NB4 (cell line): ENCODE data around the gene AGBL1.

Experiments used
- MYC ChIP-seq: IDR thresholded peaks from 2 replicates; pipeline ENCODE4 v1.6.1; 2011; ENCODE audit warnings: low read depth, low read length
- POLR2A ChIP-seq: IDR thresholded peaks from 2 replicates; pipeline ENCODE4 v1.6.1; 2011; ENCODE audit warnings: mild to moderate bottlenecking; ENCODE audit not compliant: insufficient read length; ENCODE audit errors: extremely low read depth
- TF ChIP-seq, protein P1 (sequence below): IDR thresholded peaks from 2 replicates; pipeline ENCODE4 v1.6.1; 2011; ENCODE audit warnings: low read depth, low read length
- TF ChIP-seq, protein P2 (sequence below): IDR thresholded peaks from one replicate; pipeline ENCODE4 v1.5.1; 2012; ENCODE audit warnings: low read depth, low read length

DNA sequence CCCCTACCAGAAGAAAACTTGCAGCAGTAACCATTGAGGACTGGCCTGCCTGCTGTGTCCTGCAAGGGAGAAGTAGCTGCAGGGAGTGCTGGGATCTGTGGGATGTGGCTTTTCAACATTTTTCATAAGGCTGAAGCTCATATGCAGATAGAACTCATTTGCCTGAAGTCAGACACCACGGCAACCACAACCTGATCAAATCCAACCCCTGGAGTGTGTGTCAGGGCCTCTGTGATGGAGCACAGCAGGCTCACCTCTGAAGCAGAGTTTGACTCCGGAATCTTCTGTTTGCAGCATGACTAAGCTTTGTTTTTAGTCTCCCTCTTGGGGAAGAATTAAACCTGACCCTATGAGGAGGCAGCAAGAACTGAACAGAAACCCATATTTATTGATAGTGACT is 508.7 kb downstream of the AGBL1 start:
- TF ChIP-seq, protein P1, sequence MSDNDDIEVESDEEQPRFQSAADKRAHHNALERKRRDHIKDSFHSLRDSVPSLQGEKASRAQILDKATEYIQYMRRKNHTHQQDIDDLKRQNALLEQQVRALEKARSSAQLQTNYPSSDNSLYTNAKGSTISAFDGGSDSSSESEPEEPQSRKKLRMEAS = no peak
- TF ChIP-seq, protein P2, sequence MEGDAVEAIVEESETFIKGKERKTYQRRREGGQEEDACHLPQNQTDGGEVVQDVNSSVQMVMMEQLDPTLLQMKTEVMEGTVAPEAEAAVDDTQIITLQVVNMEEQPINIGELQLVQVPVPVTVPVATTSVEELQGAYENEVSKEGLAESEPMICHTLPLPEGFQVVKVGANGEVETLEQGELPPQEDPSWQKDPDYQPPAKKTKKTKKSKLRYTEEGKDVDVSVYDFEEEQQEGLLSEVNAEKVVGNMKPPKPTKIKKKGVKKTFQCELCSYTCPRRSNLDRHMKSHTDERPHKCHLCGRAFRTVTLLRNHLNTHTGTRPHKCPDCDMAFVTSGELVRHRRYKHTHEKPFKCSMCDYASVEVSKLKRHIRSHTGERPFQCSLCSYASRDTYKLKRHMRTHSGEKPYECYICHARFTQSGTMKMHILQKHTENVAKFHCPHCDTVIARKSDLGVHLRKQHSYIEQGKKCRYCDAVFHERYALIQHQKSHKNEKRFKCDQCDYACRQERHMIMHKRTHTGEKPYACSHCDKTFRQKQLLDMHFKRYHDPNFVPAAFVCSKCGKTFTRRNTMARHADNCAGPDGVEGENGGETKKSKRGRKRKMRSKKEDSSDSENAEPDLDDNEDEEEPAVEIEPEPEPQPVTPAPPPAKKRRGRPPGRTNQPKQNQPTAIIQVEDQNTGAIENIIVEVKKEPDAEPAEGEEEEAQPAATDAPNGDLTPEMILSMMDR = no peak
- no peak for TF ChIP-seq POLR2A
- TF ChIP-seq MYC = no peak
